H1 (cell line): Measurements from ENCODE around the gene SOX14. TPM values are rescaled to one million over a fixed set of nuclear protein-coding genes. Genes with fewer than 3 reads are reported as not detected.

Experiments used
- CTCF ChIA-PET: fragments of 300-600 bp; sonication (Branson Sonifier 250); formaldehyde crosslinking; loops from one replicate; lab custom pipeline; 2021; ENCODE audit not compliant: partially characterized antibody; lab: Charles Lee
- POLR2A ChIA-PET: fragments of 300-600 bp; sonication (Branson Sonifier 250); formaldehyde crosslinking; loops from one replicate; lab custom pipeline; 2021; ENCODE audit warnings: inconsistent platforms; ENCODE audit not compliant: partially characterized antibody; lab: Charles Lee
- DNase-seq, 2 experiments: peaks; one replicate each; pipeline versions ENCODE4 v3.0.0 to v3.0.0-alpha.2; 2010 to 2022; ENCODE audit warnings: low spot score in 2 of 2, low read depth in 1 of 2, mixed read lengths in 1 of 2
- FAIRE-seq: peaks from 2 replicates; lab custom pipeline; 2011; peaks lifted over from hg19 to GRCh38; lab: Jason Lieb, UNC
- H2AFZ ChIP-seq: 2 replicates; pipeline ENCODE4 v1.8.1; 2012; ENCODE audit warnings: low read length, inconsistent platforms
- H2AK5ac ChIP-seq: 2 replicates; pipeline ENCODE4 v1.6.1; 2013; ENCODE audit warnings: low read depth, low read length
- H2BK120ac ChIP-seq: replicated peaks from 2 replicates; pipeline ENCODE3; 2013; ENCODE audit warnings: low read depth, low read length, inconsistent platforms
- H2BK12ac ChIP-seq: 2 replicates; pipeline ENCODE4 v1.6.1; 2013; ENCODE audit warnings: low read depth, low read length
- H2BK15ac ChIP-seq: 2 replicates; pipeline ENCODE4 v1.6.1; 2013; ENCODE audit warnings: low read length
- H2BK20ac ChIP-seq: 2 replicates; pipeline ENCODE4 v1.6.1; 2013; ENCODE audit warnings: low read length
- H2BK5ac ChIP-seq: 2 replicates; pipeline ENCODE4 v1.6.1; 2013; ENCODE audit warnings: low read depth, low read length
- H3K14ac ChIP-seq: 2 replicates; pipeline ENCODE4 v1.6.1; 2013; ENCODE audit warnings: inconsistent platforms; ENCODE audit not compliant: insufficient read length
- H3K18ac ChIP-seq: 2 replicates; pipeline ENCODE4 v1.6.1; 2013; ENCODE audit warnings: low read length; ENCODE audit errors: extremely low read depth
- H3K23ac ChIP-seq: 2 replicates; pipeline ENCODE4 v1.6.1; 2013; ENCODE audit warnings: inconsistent platforms; ENCODE audit not compliant: insufficient read length
- H3K23me2 ChIP-seq: 2 replicates; pipeline ENCODE4 v1.6.1; 2013; ENCODE audit warnings: low read depth, low read length
- H3K27ac ChIP-seq: 2 replicates; pipeline ENCODE4 v1.6.1; 2011; ENCODE audit warnings: low read depth, low read length, inconsistent platforms
- H3K27me3 ChIP-seq, 4 experiments: replicated peaks in 1 of 4; 1 replicate in 1 of 4; 2 replicates in 3 of 4; pipeline versions ENCODE4 v1.6.1 to v1.8.1; 2011 to 2013; ENCODE audit warnings: low read length in 3 of 4, mild to moderate bottlenecking in 3 of 4, inconsistent platforms in 2 of 4, mixed read lengths in 2 of 4, moderate library complexity in 1 of 4; ENCODE audit not compliant: control insufficient read depth in 3 of 4, insufficient read depth in 3 of 4; ENCODE audit errors: extremely low read depth in 1 of 4
- H3K36me3 ChIP-seq, 4 experiments: 2 replicates each; pipeline versions ENCODE4 v1.6.1 to v1.8.1; 2011 to 2013; ENCODE audit warnings: mild to moderate bottlenecking in 4 of 4, low read length in 3 of 4, moderate library complexity in 2 of 4, control low read depth in 1 of 4, inconsistent platforms in 1 of 4; ENCODE audit not compliant: insufficient read depth in 4 of 4, control insufficient read depth in 2 of 4
- H3K4ac ChIP-seq: replicated peaks from 2 replicates; pipeline ENCODE3; 2013; ENCODE audit warnings: low read length, low read depth, mixed read lengths, inconsistent platforms; ENCODE audit not compliant: insufficient read length
- H3K4me1 ChIP-seq, 4 experiments: replicated peaks in 1 of 4; 1 replicate in 1 of 4; 2 replicates in 3 of 4; pipeline versions ENCODE4 v1.6.1 to v1.8.1; 2011 to 2013; ENCODE audit warnings: low read length in 3 of 4, inconsistent platforms in 2 of 4, mixed read lengths in 1 of 4; ENCODE audit not compliant: insufficient read depth in 4 of 4, control insufficient read depth in 3 of 4
- H3K4me2 ChIP-seq, 2 experiments: 2 replicates each; pipeline versions ENCODE4 v1.6.1 to v1.8.1; 2011 to 2013; ENCODE audit warnings: low read depth in 2 of 2, low read length in 2 of 2, control low read depth in 1 of 2, inconsistent platforms in 1 of 2, mild to moderate bottlenecking in 1 of 2; ENCODE audit not compliant: insufficient read depth in 1 of 2
- H3K4me3 ChIP-seq, 4 experiments: fragments of 200-600, 300-600 bp in 1 of 4; sonication (generic), shearing (Covaris generic), sonication (Bioruptor Twin) in 1 of 4; 2 replicates each; pipeline versions ENCODE4 v1.5.1 to v1.8.1; 2011 to 2016; ENCODE audit warnings: low read length in 4 of 4, low read depth in 3 of 4, control low read depth in 2 of 4, inconsistent platforms in 2 of 4, mild to moderate bottlenecking in 2 of 4, mixed read lengths in 1 of 4, moderate library complexity in 1 of 4; ENCODE audit not compliant: insufficient read depth in 2 of 4; ENCODE audit errors: extremely low read depth in 1 of 4
- H3K56ac ChIP-seq: replicated peaks from 2 replicates; pipeline ENCODE3; 2013; ENCODE audit warnings: low read depth, mild to moderate bottlenecking, mixed read lengths, low read length, inconsistent platforms; ENCODE audit not compliant: insufficient read length
- H3K79me1 ChIP-seq: 2 replicates; pipeline ENCODE4 v1.6.1; 2013; ENCODE audit warnings: low read depth, low read length, control low read depth
- H3K79me2 ChIP-seq, 2 experiments: 2 replicates each; pipeline versions ENCODE4 v1.6.1 to v1.8.1; 2012 to 2013; ENCODE audit warnings: low read length in 2 of 2, mild to moderate bottlenecking in 2 of 2, inconsistent platforms in 1 of 2; ENCODE audit not compliant: insufficient read depth in 2 of 2, control insufficient read depth in 1 of 2
- H3K9ac ChIP-seq, 4 experiments: replicated peaks in 1 of 4; 1 replicate in 1 of 4; 2 replicates in 3 of 4; pipeline versions ENCODE4 v1.6.1 to v1.8.1; 2011 to 2013; ENCODE audit warnings: low read depth in 3 of 4, low read length in 3 of 4, control low read depth in 2 of 4, mild to moderate bottlenecking in 2 of 4, moderate library complexity in 2 of 4, inconsistent platforms in 1 of 4; ENCODE audit errors: extremely low read depth in 1 of 4
- H3K9me3 ChIP-seq, 2 experiments: 2 replicates each; pipeline versions ENCODE4 v1.6.1 to v1.8.1; 2012 to 2013; ENCODE audit warnings: mild to moderate bottlenecking in 2 of 2, moderate library complexity in 2 of 2, control low read depth in 1 of 2, inconsistent platforms in 1 of 2, low read depth in 1 of 2, low read length in 1 of 2, mixed read lengths in 1 of 2; ENCODE audit not compliant: insufficient read depth in 2 of 2
- H4K20me1 ChIP-seq, 2 experiments: replicated peaks in 1 of 2; 2 replicates each; pipeline versions ENCODE3 to v1.8.1; 2011 to 2013; ENCODE audit warnings: inconsistent platforms in 2 of 2, low read length in 2 of 2, mild to moderate bottlenecking in 1 of 2; ENCODE audit not compliant: insufficient read depth in 2 of 2, control insufficient read depth in 1 of 2
- H4K5ac ChIP-seq: 2 replicates; pipeline ENCODE4 v1.6.1; 2013; ENCODE audit warnings: low read length, low read depth, mixed read lengths, inconsistent platforms; ENCODE audit not compliant: insufficient read length
- H4K8ac ChIP-seq: 2 replicates; pipeline ENCODE4 v1.8.0; 2013; ENCODE audit warnings: mild to moderate bottlenecking, moderate library complexity, low read length, inconsistent platforms; ENCODE audit not compliant: insufficient read depth; ENCODE audit errors: extremely low read depth
- H4K91ac ChIP-seq: replicated peaks from 2 replicates; pipeline ENCODE3; 2013; ENCODE audit warnings: low read length, mixed read lengths, inconsistent platforms; ENCODE audit not compliant: insufficient read length
- CBX8 ChIP-seq: fragments of 300-800, 300-1000 bp; sonication (generic); IDR thresholded peaks from 2 replicates; pipeline ENCODE4 v1.7.1; 2016; ENCODE audit warnings: low read depth, low read length, borderline replicate concordance
- EZH2 ChIP-seq: fragments of 200-600 bp; sonication (generic); IDR thresholded peaks from 2 replicates; pipeline ENCODE4 v1.7.1; 2012; ENCODE audit warnings: low read depth, mild to moderate bottlenecking, moderate library complexity, low read length, inconsistent platforms; ENCODE audit not compliant: severe bottlenecking
- WGBS, 2 experiments: shearing (Covaris generic) in 1 of 2; methylation state at CpG; one replicate each; pipeline versions ENCODE4 v1.1.6 to v1.1.7; 2013 to 2015; ENCODE audit warnings: low lambda C conversion rate in 2 of 2, mixed read lengths in 2 of 2, inconsistent platforms in 1 of 2, low coverage in 1 of 2, missing lambda C conversion rate in 1 of 2; ENCODE audit not compliant: insufficient replicate concordance in 2 of 2, insufficient coverage in 1 of 2, insufficient read length in 1 of 2; ENCODE audit errors: extremely low coverage in 1 of 2, missing lambda C conversion rate in 1 of 2; 5-methylcytosine and 5-hydroxymethylcytosine counted together
- polyA plus RNA-seq, 7 experiments: library from polyadenylated mRNA; depleted of rRNA in 3 of 7; stranded (reverse) in 5 of 7; unstranded in 2 of 7; fragments of >200 nt in 5 of 7; fragments of 200-250 nt in 2 of 7; gene quantifications; 1 replicate in 5 of 7; 2 replicates in 1 of 7; 4 replicates in 1 of 7; pipeline versions ENCODE4 v1.2.1 to v1.2.3, GENCODE V29; 2011 to 2013; ENCODE audit warnings: missing spikeins in 2 of 7, mixed read lengths in 2 of 7
- total RNA-seq: library from RNA; stranded (reverse); fragmentation: NEBNext Ultra II Directional; extraction: Animal tissue kit (Norgen Biotek cat#: 25700); gene quantifications from 2 replicates; pipeline ENCODE4 v1.2.1, GENCODE V29; 2021

Gene SOX14
- total and polyA plus RNA-seq, 2 of the 8 experiments (the other 6 are each of a cell fraction or from before 2014, with no cell fraction given) = 0.03 to 0.50 TPM

DNA sequence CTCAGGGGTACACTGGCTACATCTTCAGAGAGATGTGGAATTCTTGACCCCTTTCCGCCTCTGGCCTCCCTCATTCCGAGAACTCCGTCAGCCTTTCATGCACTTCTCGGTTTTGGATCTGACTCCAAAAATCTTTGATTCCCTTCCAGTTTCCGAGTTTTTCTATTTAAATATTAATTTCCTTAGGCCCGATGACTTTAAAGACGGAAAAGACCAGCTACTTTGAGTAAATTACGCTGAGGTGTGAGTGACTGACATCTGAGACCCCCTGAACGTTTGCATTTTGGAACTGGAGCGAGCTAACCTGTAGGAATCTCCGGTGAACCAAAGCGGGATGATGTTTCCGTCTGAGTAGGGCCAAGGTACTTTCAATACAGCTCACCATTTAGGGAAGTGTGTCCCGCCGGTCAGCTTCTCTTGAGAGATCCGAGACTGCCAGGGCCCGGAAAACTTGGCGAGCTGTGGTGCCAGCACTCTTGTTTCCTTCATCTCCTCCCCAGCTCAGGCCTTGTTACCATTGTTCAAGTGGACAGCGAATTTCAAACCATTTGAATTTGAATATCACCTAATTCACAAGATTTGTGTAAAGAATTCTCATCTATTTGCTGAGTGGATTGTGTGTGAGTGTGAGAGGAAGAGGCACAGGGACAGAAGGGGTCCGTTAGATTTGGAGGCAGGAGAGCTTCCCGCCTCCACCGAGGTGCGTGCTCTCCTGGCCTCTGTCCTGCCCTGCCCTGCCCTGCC lies 5.4 kb downstream of the SOX14 start:
- Histone ChIP-seq H2AK5ac (0 out of 2 replicates have a peak overlapping the region, but pooled peaks have one; percentile 84), H3K27me3 (peaks cover 72 to 100% (median 90%) of the 10 kb centered on the region in 4 experiments), H3K4me3 (peak overlapping the region in 3 of 4 experiments; percentile 19 to 56 (median 32); a peak in 4 of 8 replicates), H3K23ac (no peak overlapping the region), H3K9me3 (no peaks in the 10 kb centered on the region), H2BK12ac (peak overlapping the region; percentile 93; the same call in 1 of the 2 replicates), H3K56ac (no peak overlapping the region), H2BK15ac (peak overlapping the region; percentile 46; the same call in 1 of the 2 replicates), H3K79me1 (no peaks in the 10 kb centered on the region), H3K14ac (no peak overlapping the region), H3K4me1 (peaks cover 22 to 61% (median 42%) of the 10 kb centered on the region in 4 experiments), H3K4ac (no peak overlapping the region), H3K36me3 (peaks cover 0 to 2% (median 0%) of the 10 kb centered on the region in 4 experiments; a peak in 1 of 8 replicates), H4K20me1 (peaks cover 11 to 13% of the 10 kb centered on the region in 2 experiments), H3K79me2 (no peaks in the 10 kb centered on the region), H2BK20ac (no peak overlapping the region), H3K23me2 (peaks cover 20% of the 10 kb centered on the region; the same call in 1 of the 2 replicates), H4K5ac (no peak overlapping the region), H3K18ac (peak overlapping the region; percentile 86; the same call in 1 of the 2 replicates), H4K91ac (no peak overlapping the region), H2BK120ac (no peak overlapping the region), H3K27ac (no peak overlapping the region), H2AFZ (no peak overlapping the region), H4K8ac (no peak overlapping the region), H2BK5ac (peak overlapping the region; percentile 60; the same call in 1 of the 2 replicates), H3K4me2 (peak overlapping the region; percentile 67 to 82), H3K9ac (no peak overlapping the region)
- 4% methylated on average over 23 of the region's 23 CpGs; no CpG with 5 or more reads in 1 of the 2 experiments for WGBS, 2 experiments
- FAIRE-seq (no peak), DNase-seq (no peak)
- TF ChIP-seq EZH2 (no peak), CBX8 (peak; percentile 77; the same call in 1 of the 2 replicates)
- ChIA-PET CTCF (interaction anchor here (0.7 to 2.0 kb wide), 5 partner anchors 9 to 60 kb away, joined by 3 to 10 read pairs (median 5); no protein-coding TSS in a partner anchor), POLR2A (no interaction called here)
